ENCODE results near the gene ABCA1.

- no peak for TF ChIP-seq CTCF (IDR thresholded peaks at IDR 0.05)
- no peak for TF ChIP-seq POLR2A (IDR thresholded peaks at IDR 0.05)
Measured at GRCh38 chr9:104767507-104767906, 160.4 kb downstream of the ABCA1 start.
